ENCODE results near the gene RP2. TPM values are rescaled to one million over a fixed set of nuclear protein-coding genes. Genes with fewer than 3 reads are reported as not detected.

Gene RP2
- total RNA-seq, 6 experiments from 2014 or later = 4.0 to 8.4 (median 6.4) TPM

GRCh38 chrX:46864606-46865005 lies 27.8 kb downstream of the RP2 start:
- Histone ChIP-seq H3K27ac (no peak overlapping the region), H3K4me1 (no peaks in the 10 kb centered on the region), H3K4me3 (no peak overlapping the region), H3K27me3 (no peaks in the 10 kb centered on the region), H3K9me3 (no peaks in the 10 kb centered on the region), H3K36me3 (no peaks in the 10 kb centered on the region)
- DNase-seq (no peak), ATAC-seq (no peak)
- WGBS (ENCODE audit: insufficient coverage, low coverage, low lambda C conversion rate, missing lambda C conversion rate) = 86% methylated on average over 2 of the region's 2 CpGs
- intact Hi-C loops (cut with DNase I) = no loop called here
- no peak for TF ChIP-seq POLR2A (IDR thresholded peaks at IDR 0.05)
- no peak for TF ChIP-seq CTCF (IDR thresholded peaks at IDR 0.05)

- 65% methylated on average over 4 of the region's 4 CpGs for WGBS (ENCODE audit: insufficient coverage, low coverage, low lambda C conversion rate, missing lambda C conversion rate)
- Histone ChIP-seq H3K36me3 (no peaks in the 10 kb centered on the region), H3K4me1 (no peaks in the 10 kb centered on the region), H3K27ac (no peak overlapping the region), H3K9me3 (no peaks in the 10 kb centered on the region), H3K4me3 (no peak overlapping the region), H3K27me3 (no peaks in the 10 kb centered on the region)
- DNase-seq (no peak), ATAC-seq (peak in 1 of 4 donors; percentile 29)
- no peak for TF ChIP-seq POLR2A (IDR thresholded peaks at IDR 0.05)
- no peak for TF ChIP-seq CTCF (IDR thresholded peaks at IDR 0.05)
- intact Hi-C loops (cut with DNase I) = no loop called here
Measured at GRCh38 chrX:46865281-46865680, 28.4 kb downstream of the RP2 start.

- H3K27ac ChIP-seq = no peak overlapping the region
- TF ChIP-seq POLR2A (IDR thresholded peaks at IDR 0.05) (no peak), CTCF (IDR thresholded peaks at IDR 0.05) (no peak)
- no peak overlapping the region for H3K4me3 ChIP-seq
- ATAC-seq = no peak
- H3K4me1 ChIP-seq = no peaks in the 10 kb centered on the region
- intact Hi-C loops (cut with DNase I) = no loop called here
- H3K27me3 ChIP-seq = no peaks in the 10 kb centered on the region
- H3K36me3 ChIP-seq = no peaks in the 10 kb centered on the region
- no peak for DNase-seq
- H3K9me3 ChIP-seq = no peaks in the 10 kb centered on the region
Measured at GRCh38 chrX:46866726-46867125, 29.9 kb downstream of the RP2 start.

GRCh38 chrX:46873746-46874145 lies 36.9 kb downstream of the RP2 start:
- no peak overlapping the region for H3K4me3 ChIP-seq
- no peak for TF ChIP-seq POLR2A (IDR thresholded peaks at IDR 0.05)
- no peak for TF ChIP-seq CTCF (IDR thresholded peaks at IDR 0.05)
- no peaks in the 10 kb centered on the region for H3K4me1 ChIP-seq
- DNase-seq (no peak), ATAC-seq (no peak)
- no peaks in the 10 kb centered on the region for H3K9me3 ChIP-seq
- intact Hi-C loops (cut with DNase I) = no loop called here
- no peaks in the 10 kb centered on the region for H3K36me3 ChIP-seq
- 26% methylated on average over 2 of the region's 2 CpGs for WGBS (ENCODE audit: insufficient coverage, low coverage, low lambda C conversion rate, missing lambda C conversion rate)
- H3K27ac ChIP-seq = no peak overlapping the region
- no peaks in the 10 kb centered on the region for H3K27me3 ChIP-seq

GRCh38 chrX:46876901-46877300 lies 40.1 kb downstream of the RP2 start:
- Histone ChIP-seq H3K9me3 (no peaks in the 10 kb centered on the region), H3K27ac (no peak overlapping the region), H3K4me1 (no peaks in the 10 kb centered on the region), H3K27me3 (no peaks in the 10 kb centered on the region), H3K36me3 (no peaks in the 10 kb centered on the region), H3K4me3 (no peak overlapping the region)
- ATAC-seq (no peak), DNase-seq (no peak)
- TF ChIP-seq POLR2A (IDR thresholded peaks at IDR 0.05) (no peak), CTCF (IDR thresholded peaks at IDR 0.05) (no peak)
- intact Hi-C loops (cut with DNase I) = no loop called here

Data from right lobe of liver (tissue), 6 donors.